ENCODE results near the gene LAIR2.

GRCh38 chr19:54554896-54555295, 52.3 kb downstream of the LAIR2 start:
- TF ChIP-seq POLR2AphosphoS5 (IDR thresholded peaks at IDR 0.05), result no peak
- TF ChIP-seq POLR2A (IDR thresholded peaks at IDR 0.05), result no peak
